Measurements from ENCODE around the gene DPT. TPM values are rescaled to one million over a fixed set of nuclear protein-coding genes. Genes with fewer than 3 reads are reported as not detected.

The DPT gene
- total RNA-seq, 1 experiment from 2014 or later: 0.69 TPM

- DNase-seq (ENCODE audit: low read depth): no peak
These were observed 63.0 kb downstream of the DPT start for GRCh38 chr1:168665975-168666374.

DNA sequence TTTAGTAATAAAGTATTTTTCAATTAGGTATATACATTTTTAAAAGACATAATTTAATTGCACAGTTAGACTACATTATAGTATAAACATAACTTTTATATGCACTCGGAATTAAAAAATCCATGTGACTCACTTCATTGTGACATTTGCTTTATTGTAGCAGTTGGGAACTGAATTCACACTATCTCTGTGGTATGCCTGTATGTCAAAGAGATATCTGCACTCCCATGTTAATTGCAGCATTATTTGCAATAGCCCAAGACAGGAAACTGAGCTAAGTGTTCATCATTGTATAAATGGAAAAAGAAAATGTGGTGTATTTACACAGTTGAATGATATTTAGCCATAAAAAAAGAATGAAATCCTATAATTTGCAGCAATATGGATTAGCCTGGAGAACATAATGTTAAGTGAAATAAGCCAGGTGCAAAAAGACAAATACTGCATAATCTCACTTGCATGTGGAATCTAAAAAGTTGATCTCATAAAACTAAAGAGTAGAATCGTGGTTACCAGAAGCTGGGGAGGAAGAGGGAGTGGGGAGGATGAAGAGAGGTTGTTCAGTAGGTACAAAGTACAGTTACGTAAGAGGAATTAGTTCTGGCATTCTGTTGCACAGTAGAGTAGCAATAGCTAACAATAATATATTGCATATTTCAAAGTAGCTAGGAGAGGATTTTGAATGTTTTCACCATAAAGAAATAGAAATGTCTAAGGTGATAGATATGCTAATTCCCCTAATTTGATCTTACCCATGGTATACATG, 64.8 kb downstream of the DPT start:
- no peak for DNase-seq (ENCODE audit: low read depth)

DNA sequence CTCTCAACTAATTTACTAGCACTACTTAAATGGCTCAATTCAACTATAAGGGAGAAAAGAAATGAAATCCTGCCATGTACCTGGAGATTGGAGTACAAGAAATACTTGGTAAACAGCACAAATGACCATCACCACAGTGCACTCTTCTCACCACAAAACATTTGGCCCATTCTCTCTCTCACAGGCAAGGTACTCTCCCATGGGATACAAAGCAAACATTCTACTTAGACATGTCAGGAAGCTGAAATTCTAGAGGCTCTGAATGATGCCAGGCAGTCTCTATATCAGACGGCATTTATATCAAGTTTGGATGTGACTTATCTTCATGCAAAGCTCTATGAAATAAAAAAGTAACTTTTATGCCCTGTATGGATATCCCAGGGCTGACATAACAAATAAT, 72.5 kb downstream of the DPT start:
- no peak for DNase-seq (ENCODE audit: low read depth)

- DNase-seq (ENCODE audit: low read depth): peak; percentile 32
These were observed 74.6 kb downstream of the DPT start for GRCh38 chr1:168654198-168654915.

- peak; percentile 72 for DNase-seq (ENCODE audit: low read depth)
These were observed 75.4 kb downstream of the DPT start for GRCh38 chr1:168653567-168653966.

DNA sequence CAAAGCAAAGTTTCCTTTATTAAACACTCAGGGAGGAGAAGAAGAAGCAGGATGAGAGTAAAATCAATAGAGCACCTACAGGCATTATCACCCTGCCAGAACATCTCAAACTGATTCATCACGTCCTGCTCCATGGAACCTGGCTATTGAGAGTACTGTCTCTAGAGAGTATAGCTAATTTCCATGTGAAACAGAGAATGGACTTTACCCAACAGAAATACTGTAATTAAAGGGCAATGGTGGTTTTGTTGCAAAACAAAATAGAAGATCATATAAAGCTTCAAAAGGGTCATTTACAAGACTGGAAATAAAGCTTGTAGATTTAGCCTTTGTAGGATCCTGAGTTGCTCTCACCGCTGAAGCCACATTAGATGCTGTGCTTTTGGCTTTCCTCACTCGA, 83.3 kb downstream of the DPT start:
- no peak for DNase-seq (ENCODE audit: low read depth)

Other genes with a start within 250 kb of the DPT start
- gene XCL2, start 185.2 kb downstream of the DPT start, total RNA-seq (2014; rRNA removed; shearing (Covaris generic)): not detected in 2 replicates
- gene XCL1, start 152.6 kb downstream of the DPT start, total RNA-seq (2014; rRNA removed; shearing (Covaris generic)): not detected in 2 replicates